Gastroesophageal sphincter (tissue), 4 donors: Measurements from ENCODE around the gene SLC27A1. TPM values are rescaled to one million over a fixed set of nuclear protein-coding genes. Genes with fewer than 3 reads are reported as not detected.
A peak's percentile ranks its signal among the peaks of the same experiment; 100 is the strongest.

Experiments
- ATAC-seq: fragments of 150-250 bp; one replicate; pipeline ENCODE4 v1.9.1; 2016; ENCODE audit warnings: mild to moderate bottlenecking, moderate library complexity
- H3K27ac ChIP-seq, 4 donors: fragments of 200-600 bp; sonication (generic) in 3 of 4; 1 replicate in 3 of 4; 2 replicates in 1 of 4; pipeline ENCODE4 v1.5.1; 2016 to 2019
- H3K27me3 ChIP-seq: fragments of 200-600 bp; sonication (generic); one replicate; pipeline ENCODE4 v1.5.1; 2019
- H3K36me3 ChIP-seq, 2 donors: fragments of 200-600 bp; sonication (generic); one replicate each; pipeline ENCODE4 v1.5.1; 2019; ENCODE audit warnings: control low read depth in 1 of 2
- H3K4me1 ChIP-seq, 3 donors: fragments of 200-600 bp; sonication (generic); 1 replicate in 2 of 3; 2 replicates in 1 of 3; pipeline ENCODE4 v1.5.1; 2016 to 2019; ENCODE audit warnings: control low read depth in 2 of 3
- H3K4me3 ChIP-seq, 2 donors: fragments of 200-600 bp; sonication (generic); one replicate each; pipeline ENCODE4 v1.5.1; 2019; ENCODE audit warnings: mild to moderate bottlenecking in 1 of 2, moderate library complexity in 1 of 2
- H3K9me3 ChIP-seq, 3 donors: fragments of 200-600 bp; sonication (generic); one replicate each; pipeline ENCODE4 v1.5.1; 2017 to 2019; ENCODE audit warnings: control low read depth in 2 of 3
- EP300 ChIP-seq: sonication (generic); formaldehyde crosslinking; IDR thresholded peaks from one replicate; pipeline ENCODE4 v1.6.1; 2017; ENCODE audit warnings: antibody characterized with exemption, mild to moderate bottlenecking
- POLR2A ChIP-seq, 2 donors: fragments of 450-650 bp; IDR thresholded peaks; one replicate each; pipeline ENCODE4 v1.6.1; 2017; ENCODE audit warnings: antibody characterized with exemption in 2 of 2, mild to moderate bottlenecking in 2 of 2, moderate library complexity in 1 of 2
- POLR2AphosphoS5 ChIP-seq: sonication (generic); formaldehyde crosslinking; IDR thresholded peaks from one replicate; pipeline ENCODE4 v1.6.1; 2017; ENCODE audit warnings: antibody characterized with exemption
- WGBS, 2 donors: methylation state at CpG; one replicate each; pipeline ENCODE4 v1.1.5; 2018; ENCODE audit warnings: low coverage in 1 of 2; 5-methylcytosine and 5-hydroxymethylcytosine counted together
- total RNA-seq, 4 donors: library from RNA; depleted of rRNA; stranded (reverse); fragments of >200 nt; gene quantifications; one replicate each; pipeline ENCODE4 v1.1.0, GENCODE V29; 2016
- TF ChIP-seq, protein P1 (sequence below), 4 experiments: fragments of 200-600 bp in 2 of 4; fragments of 450-650 bp in 2 of 4; sonication (generic) in 1 of 4; IDR thresholded peaks; one replicate each; pipeline ENCODE4 v1.5.1; 2017 to 2019; ENCODE audit warnings: antibody characterized with exemption in 4 of 4, mild to moderate bottlenecking in 2 of 4, moderate library complexity in 2 of 4

The SLC27A1 gene
- total RNA-seq, 4 donors from 2014 or later: 17.1 to 21.3 (median 19.6) TPM

DNA sequence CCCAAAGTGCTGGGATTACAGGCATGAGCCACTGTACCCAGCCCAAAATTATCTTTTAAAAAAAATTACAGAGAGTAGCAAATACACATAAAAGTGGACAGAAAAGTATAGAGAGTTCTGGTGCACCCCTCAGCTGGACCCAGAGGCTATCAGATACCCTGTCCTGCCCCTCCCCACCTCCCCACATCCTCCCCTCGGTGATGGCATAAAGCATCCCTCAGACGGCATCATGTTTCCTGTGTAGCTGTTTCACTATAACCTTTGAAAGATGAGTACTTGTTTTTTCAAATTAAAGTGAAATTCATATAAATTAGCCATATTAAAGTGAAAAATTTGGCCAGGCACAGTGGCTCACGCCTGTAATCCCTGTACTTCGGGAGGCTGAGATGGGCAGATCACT, 20.1 kb downstream of the SLC27A1 start:
- H3K9me3 ChIP-seq: no peaks in the 10 kb centered on the region
- peaks cover 0 to 50% of the 10 kb centered on the region in 2 donors for H3K36me3 ChIP-seq
- WGBS, 2 donors: 58 to 60% methylated on average over 2 to 4 of the region's 4 CpGs
- TF ChIP-seq POLR2A (IDR thresholded peaks at IDR 0.05) (no peak), EP300 (no peak), POLR2AphosphoS5 (no peak)
- TF ChIP-seq, protein P1, sequence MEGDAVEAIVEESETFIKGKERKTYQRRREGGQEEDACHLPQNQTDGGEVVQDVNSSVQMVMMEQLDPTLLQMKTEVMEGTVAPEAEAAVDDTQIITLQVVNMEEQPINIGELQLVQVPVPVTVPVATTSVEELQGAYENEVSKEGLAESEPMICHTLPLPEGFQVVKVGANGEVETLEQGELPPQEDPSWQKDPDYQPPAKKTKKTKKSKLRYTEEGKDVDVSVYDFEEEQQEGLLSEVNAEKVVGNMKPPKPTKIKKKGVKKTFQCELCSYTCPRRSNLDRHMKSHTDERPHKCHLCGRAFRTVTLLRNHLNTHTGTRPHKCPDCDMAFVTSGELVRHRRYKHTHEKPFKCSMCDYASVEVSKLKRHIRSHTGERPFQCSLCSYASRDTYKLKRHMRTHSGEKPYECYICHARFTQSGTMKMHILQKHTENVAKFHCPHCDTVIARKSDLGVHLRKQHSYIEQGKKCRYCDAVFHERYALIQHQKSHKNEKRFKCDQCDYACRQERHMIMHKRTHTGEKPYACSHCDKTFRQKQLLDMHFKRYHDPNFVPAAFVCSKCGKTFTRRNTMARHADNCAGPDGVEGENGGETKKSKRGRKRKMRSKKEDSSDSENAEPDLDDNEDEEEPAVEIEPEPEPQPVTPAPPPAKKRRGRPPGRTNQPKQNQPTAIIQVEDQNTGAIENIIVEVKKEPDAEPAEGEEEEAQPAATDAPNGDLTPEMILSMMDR (IDR thresholded peaks at IDR 0.05): no peak
- no peak for ATAC-seq
- no peak overlapping the region for H3K27ac ChIP-seq
- no peak overlapping the region for H3K4me3 ChIP-seq
- H3K27me3 ChIP-seq: no peaks in the 10 kb centered on the region
- peaks cover 0 to 24% (median 0%) of the 10 kb centered on the region in 3 donors for H3K4me1 ChIP-seq

DNA sequence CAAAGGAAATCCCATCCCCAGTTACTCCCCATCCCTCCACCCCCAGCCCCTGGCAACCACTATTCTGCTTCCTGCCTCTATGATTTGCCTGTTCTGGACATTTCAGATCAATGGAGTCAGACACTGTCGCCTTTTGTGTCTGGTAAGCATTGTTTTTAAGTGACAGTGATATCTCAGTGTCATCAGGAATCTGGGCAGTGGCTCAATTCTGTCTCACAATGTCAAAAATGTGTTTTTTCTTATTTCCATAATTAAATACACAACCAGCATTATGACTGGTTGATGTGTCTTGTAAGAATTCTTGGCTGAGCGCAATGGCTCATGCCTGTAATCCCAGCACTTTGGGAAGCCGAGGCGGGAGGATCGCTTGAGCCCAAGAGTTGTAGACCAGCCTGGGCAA, 21.0 kb downstream of the SLC27A1 start:
- TF ChIP-seq, protein P1 (IDR thresholded peaks at IDR 0.05): no peak
- TF ChIP-seq EP300 (no peak), POLR2A (IDR thresholded peaks at IDR 0.05) (no peak), POLR2AphosphoS5 (no peak)
- Histone ChIP-seq H3K4me1 (peaks cover 0 to 28% (median 0%) of the 10 kb centered on the region in 3 donors), H3K4me3 (no peak overlapping the region), H3K27ac (peak overlapping the region in 1 of 4 donors; percentile 22), H3K27me3 (no peaks in the 10 kb centered on the region), H3K36me3 (peaks cover 0 to 48% of the 10 kb centered on the region in 2 donors), H3K9me3 (no peaks in the 10 kb centered on the region)
- no peak for ATAC-seq
- WGBS, 2 donors: 58 to 73% methylated on average over 4 of the region's 5 CpGs

DNA sequence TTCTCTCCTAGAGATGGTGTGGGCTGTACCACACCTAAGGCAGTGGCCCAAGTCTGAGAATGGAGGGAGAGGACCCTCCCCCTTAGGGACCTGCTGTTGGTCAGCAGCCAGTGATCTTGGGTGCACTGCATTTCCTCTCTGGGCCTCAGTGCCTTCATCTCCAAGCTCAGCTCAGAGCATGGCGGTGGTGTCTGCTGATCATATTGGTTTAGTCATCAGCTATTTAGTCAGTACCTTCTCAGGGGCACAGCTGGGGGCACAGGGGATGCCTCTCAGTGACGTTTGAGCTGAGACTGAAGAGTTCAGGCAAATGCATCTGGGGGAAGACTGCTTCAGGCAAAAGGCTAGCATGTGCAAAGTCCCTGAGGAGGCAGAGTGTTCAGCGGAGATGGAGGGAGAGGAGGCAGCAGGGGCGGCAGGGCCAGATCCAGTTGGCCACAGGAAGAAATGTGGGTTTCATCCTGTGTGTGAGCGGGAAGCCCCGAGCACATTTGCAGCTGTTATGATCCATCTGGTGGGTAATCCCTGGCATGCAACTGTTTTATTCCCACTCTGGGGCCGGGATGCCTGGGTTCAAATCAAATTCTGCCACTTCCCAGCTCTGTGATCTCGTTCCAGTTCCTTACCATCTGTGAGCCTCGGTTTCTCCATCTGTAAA, 25.4 kb downstream of the SLC27A1 start:
- H3K36me3 ChIP-seq: peaks cover 0 to 36% of the 10 kb centered on the region in 2 donors
- ATAC-seq: no peak
- peaks cover 0 to 47% (median 0%) of the 10 kb centered on the region in 3 donors for H3K4me1 ChIP-seq
- H3K9me3 ChIP-seq: no peaks in the 10 kb centered on the region
- WGBS, 2 donors: 65% methylated on average over 7 of the region's 9 CpGs; no CpG with 5 or more reads in 1 of the 2 donors
- peak overlapping the region in 1 of 4 donors; percentile 41 for H3K27ac ChIP-seq
- TF ChIP-seq, protein P1 (IDR thresholded peaks at IDR 0.05): no peak
- no peak for TF ChIP-seq POLR2A (IDR thresholded peaks at IDR 0.05)
- TF ChIP-seq POLR2AphosphoS5: no peak
- TF ChIP-seq EP300: no peak
- H3K27me3 ChIP-seq: no peaks in the 10 kb centered on the region
- H3K4me3 ChIP-seq: no peak overlapping the region

DNA sequence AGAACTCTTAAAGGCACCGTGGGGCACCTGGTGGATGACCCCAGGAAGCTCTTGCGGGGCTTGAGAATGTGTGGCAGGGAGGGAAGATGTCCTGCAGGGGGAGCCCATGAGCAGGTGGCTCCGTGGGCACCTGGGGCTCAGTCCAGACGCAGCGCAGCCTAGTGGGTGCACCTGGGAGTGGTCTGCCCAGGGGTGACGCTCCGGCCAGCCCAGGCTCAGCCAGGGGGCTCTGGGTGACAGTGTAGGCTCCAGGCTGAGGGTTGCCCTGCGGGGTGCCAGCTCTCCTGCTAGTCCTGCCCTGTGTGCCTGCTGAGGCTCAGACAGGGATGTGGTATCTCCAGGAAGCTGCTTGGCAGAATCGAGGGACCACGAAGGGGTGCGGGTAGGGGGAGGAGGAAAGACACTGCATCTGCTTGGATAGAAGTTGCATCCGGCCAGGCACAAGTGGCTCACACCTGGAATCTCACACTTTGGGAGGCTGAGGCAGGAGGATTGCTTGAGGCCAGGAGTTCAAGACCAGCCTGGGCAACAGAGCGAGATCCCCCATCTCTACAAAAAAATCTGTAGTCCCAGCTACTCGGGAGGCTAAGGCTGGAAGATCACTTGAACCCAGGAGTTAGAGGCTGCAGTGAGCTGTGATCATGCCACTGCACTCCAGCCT, 26.1 kb downstream of the SLC27A1 start:
- Histone ChIP-seq H3K27ac (peak overlapping the region in 2 of 4 donors; percentile 26 to 41), H3K36me3 (peaks cover 0 to 43% of the 10 kb centered on the region in 2 donors), H3K4me3 (no peak overlapping the region), H3K27me3 (no peaks in the 10 kb centered on the region), H3K4me1 (peaks cover 0 to 47% (median 0%) of the 10 kb centered on the region in 3 donors), H3K9me3 (no peaks in the 10 kb centered on the region)
- peak; percentile 72 for ATAC-seq
- TF ChIP-seq, protein P1 (IDR thresholded peaks at IDR 0.05): peak in 3 of 4 experiments; percentile 81 to 95 (median 84)
- TF ChIP-seq POLR2AphosphoS5: no peak
- 40% methylated on average over 2 of the region's 14 CpGs; no CpG with 5 or more reads in 1 of the 2 donors for WGBS, 2 donors
